T47D (cell line): Measurements from ENCODE around the gene CFHR4.

ENCODE experiments used
- DNase-seq, 2 experiments: peaks; one replicate each; pipeline versions ENCODE4 v3.0.0 to v3.0.0-alpha.2; 2011 to 2012; ENCODE audit warnings: low read depth in 1 of 2, low spot score in 1 of 2
- JUND ChIP-seq: IDR thresholded peaks from 2 replicates; pipeline ENCODE4 v1.6.1; 2012; ENCODE audit warnings: low read depth
- in situ Hi-C: cut with HindIII; loops from 2 replicates; pipeline ENCODE4 v1.10.0; 2016; ENCODE audit warnings: low sequenced_read_pairs, low pct_unique_long_range_greater_than_20kb

Gene CFHR4

GRCh38 chr1:196960854-196961253 is 73.0 kb downstream of the CFHR4 start:
- no peak for DNase-seq
- in situ Hi-C loops: no loop called here
- no peak for TF ChIP-seq JUND
